Subcutaneous abdominal adipose tissue (tissue), 5 donors: ENCODE measurements around the gene ELANE.

Experiments
- H3K27ac ChIP-seq: one replicate; pipeline ENCODE4 v1.7.0; 2013; ENCODE audit warnings: low read depth, mild to moderate bottlenecking, inconsistent platforms, low read length, moderate library complexity
- H3K27me3 ChIP-seq, 5 donors: one replicate each; pipeline ENCODE4 v1.7.0; 2013; ENCODE audit warnings: low read length in 5 of 5, inconsistent platforms in 1 of 5; ENCODE audit not compliant: control insufficient read depth in 5 of 5, insufficient read depth in 4 of 5
- H3K36me3 ChIP-seq, 5 donors: one replicate each; pipeline ENCODE4 v1.7.0; 2013; ENCODE audit warnings: low read length in 5 of 5; ENCODE audit not compliant: control insufficient read depth in 5 of 5, insufficient read depth in 5 of 5
- H3K4me1 ChIP-seq, 5 donors: one replicate each; pipeline ENCODE4 v1.7.0; 2013; ENCODE audit warnings: low read length in 5 of 5, mild to moderate bottlenecking in 3 of 5, moderate library complexity in 1 of 5; ENCODE audit not compliant: control insufficient read depth in 5 of 5, insufficient read depth in 5 of 5
- H3K4me3 ChIP-seq, 5 donors: one replicate each; pipeline ENCODE4 v1.7.0; 2013; ENCODE audit warnings: low read length in 5 of 5, low read depth in 1 of 5
- H3K9ac ChIP-seq, 5 donors: one replicate each; pipeline ENCODE4 v1.7.0; 2013; ENCODE audit warnings: low read length in 5 of 5, mild to moderate bottlenecking in 4 of 5, moderate library complexity in 3 of 5
- H3K9me3 ChIP-seq, 5 donors: one replicate each; pipeline ENCODE4 v1.7.0; 2013; ENCODE audit warnings: low read length in 5 of 5; ENCODE audit not compliant: control insufficient read depth in 5 of 5
- donor health status: healthy.
- donor health status: healthy.
- donor health status: healthy.
- donor health status: healthy.
- donor health status: healthy.

ELANE gene

DNA sequence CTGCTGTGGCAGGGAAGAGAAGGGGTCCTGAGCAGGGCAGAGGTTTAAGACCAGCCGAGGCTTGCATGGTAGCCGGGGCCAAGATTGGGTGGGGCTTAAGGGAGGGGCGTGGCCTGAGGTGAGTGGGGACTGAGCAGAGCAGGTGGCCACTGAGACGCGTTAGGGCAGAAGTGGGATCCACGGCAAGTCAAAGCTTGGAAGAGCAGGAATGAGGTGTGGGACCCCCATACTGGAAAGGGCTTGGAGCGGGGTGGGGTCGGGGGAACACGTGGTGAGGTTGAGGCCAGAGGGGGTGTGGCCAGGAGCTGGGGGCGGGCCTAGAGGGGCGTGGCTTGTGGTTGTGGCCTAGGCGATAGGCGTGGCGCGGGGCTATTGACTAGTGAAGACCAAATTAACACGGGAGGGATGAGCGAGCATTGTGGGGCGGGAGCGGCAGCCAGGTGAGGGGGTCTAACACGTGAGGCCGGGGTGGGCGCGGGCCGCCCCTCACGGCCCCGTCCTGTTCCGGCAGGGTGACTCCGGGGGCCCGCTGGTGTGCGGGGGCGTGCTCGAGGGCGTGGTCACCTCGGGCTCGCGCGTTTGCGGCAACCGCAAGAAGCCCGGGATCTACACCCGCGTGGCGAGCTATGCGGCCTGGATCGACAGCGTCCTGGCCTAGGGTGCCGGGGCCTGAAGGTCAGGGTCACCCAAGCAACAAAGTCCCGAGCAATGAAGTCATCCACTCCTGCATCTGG, 10.6 kb downstream of the ELANE start:
- Histone ChIP-seq H3K9me3 (no peaks in the 10 kb centered on the region), H3K27ac (no peak overlapping the region), H3K4me3 (peak overlapping the region in 3 of 5 donors; percentile 9 to 30 (median 12)), H3K27me3 (peaks cover 0 to 4% (median 0%) of the 10 kb centered on the region in 5 donors), H3K9ac (no peak overlapping the region), H3K36me3 (peaks cover 0 to 14% (median 10%) of the 10 kb centered on the region in 5 donors), H3K4me1 (peaks cover 3 to 39% (median 35%) of the 10 kb centered on the region in 5 donors)

DNA sequence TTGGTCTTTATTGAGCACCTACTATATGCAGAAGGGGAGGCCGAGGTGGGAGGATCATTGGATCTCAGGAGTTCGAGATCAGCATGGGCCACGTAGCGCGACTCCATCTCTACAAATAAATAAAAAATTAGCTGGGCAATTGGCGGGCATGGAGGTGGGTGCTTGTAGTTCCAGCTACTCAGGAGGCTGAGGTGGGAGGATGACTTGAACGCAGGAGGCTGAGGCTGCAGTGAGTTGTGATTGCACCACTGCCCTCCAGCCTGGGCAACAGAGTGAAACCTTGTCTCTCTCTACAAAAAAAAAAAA, 11.2 kb downstream of the ELANE start:
- Histone ChIP-seq H3K4me3 (peak overlapping the region in 2 of 5 donors; percentile 9 to 30), H3K27ac (no peak overlapping the region), H3K4me1 (peaks cover 3 to 42% (median 34%) of the 10 kb centered on the region in 5 donors), H3K9me3 (no peaks in the 10 kb centered on the region), H3K27me3 (peaks cover 0 to 4% (median 0%) of the 10 kb centered on the region in 5 donors), H3K9ac (no peak overlapping the region), H3K36me3 (peaks cover 0 to 20% (median 10%) of the 10 kb centered on the region in 5 donors)

DNA sequence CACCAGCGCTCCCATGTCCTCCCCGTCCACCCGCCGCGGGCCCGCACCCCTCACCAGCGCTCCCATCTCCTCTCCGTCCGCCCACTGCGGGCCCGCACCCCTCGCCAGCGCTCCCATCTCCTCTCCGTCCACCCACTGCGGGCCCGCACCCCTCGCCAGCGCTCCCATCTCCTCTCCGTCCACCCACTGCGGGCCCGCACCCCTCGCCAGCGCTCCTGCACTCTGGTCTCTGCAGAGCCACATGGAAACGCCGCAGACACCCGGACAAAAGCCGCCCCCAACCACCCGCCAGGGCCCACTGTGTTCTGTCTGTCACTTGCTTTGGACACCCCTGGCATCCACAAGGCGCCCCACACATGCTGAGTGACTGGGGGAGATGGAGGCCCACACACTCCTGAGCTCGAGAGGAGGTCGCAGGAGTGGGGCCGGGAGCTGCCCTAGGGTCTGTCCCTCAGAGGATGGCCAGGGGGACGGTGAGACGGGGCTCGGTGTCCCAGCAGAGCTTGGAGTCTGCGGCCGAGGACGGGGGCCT, 14.7 kb downstream of the ELANE start:
- Histone ChIP-seq H3K9ac (no peak overlapping the region), H3K27me3 (no peaks in the 10 kb centered on the region), H3K36me3 (peaks cover 0 to 39% (median 31%) of the 10 kb centered on the region in 5 donors), H3K4me1 (peaks cover 2 to 37% (median 26%) of the 10 kb centered on the region in 5 donors), H3K27ac (no peak overlapping the region), H3K9me3 (no peaks in the 10 kb centered on the region), H3K4me3 (no peak overlapping the region)

DNA sequence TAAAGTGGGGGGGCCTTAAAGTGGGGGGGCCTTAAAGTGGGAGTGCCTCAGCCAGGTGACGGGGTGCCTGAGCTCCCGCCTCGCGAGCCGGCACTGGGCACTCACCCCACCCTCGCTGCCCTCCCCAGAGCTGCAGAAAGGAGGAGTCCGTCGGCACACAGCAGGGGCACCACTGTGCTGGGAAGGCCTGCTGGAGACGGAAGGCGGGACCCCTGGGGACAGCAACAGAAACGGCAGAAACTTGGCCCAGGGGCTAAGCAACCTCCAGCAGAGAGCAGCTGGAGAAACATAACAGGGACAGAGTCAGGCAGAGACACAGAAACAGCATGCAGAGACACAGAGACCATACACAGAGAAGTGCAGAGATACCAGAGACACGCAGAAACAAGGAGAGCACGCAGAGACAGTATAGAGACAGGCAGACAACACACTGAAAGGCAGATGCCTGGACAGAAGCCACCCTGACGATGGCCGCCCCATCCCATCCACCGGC, 15.2 kb downstream of the ELANE start:
- Histone ChIP-seq H3K4me1 (peaks cover 2 to 42% (median 31%) of the 10 kb centered on the region in 5 donors), H3K4me3 (no peak overlapping the region), H3K36me3 (peaks cover 0 to 39% (median 31%) of the 10 kb centered on the region in 5 donors), H3K27me3 (no peaks in the 10 kb centered on the region), H3K27ac (no peak overlapping the region), H3K9me3 (no peaks in the 10 kb centered on the region), H3K9ac (no peak overlapping the region)

DNA sequence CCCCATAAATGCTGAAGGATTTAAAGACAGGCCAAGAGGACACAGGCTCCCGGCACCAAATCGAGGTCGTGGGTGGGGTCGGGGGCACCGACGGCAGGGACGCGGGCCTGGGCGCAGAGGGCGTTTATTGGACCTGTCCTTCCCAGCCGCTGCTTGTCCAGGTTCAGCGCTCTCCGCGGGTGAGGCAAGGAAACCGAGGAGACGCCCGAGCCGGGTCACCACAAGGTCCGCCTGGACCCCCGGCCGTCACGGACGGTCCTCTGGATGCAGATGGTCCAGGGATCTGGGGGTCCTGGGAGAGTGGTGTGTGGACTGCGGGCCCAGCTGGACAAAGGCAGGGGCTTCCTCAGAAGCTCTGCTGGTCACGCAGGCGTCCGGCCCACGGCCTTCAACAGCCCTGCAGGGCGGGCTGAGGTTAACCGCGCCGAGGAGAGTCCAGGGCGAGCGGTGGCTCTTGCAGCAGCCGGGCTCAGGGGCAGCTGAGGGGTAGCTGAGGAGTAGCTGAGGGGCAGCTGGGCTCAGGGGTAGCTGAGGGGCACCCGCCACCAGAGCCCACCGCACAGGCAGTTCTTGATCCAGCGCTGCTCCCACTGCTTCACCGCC, 15.9 kb downstream of the ELANE start:
- Histone ChIP-seq H3K36me3 (peaks cover 0 to 37% (median 31%) of the 10 kb centered on the region in 5 donors), H3K27ac (no peak overlapping the region), H3K27me3 (no peaks in the 10 kb centered on the region), H3K9ac (no peak overlapping the region), H3K9me3 (no peaks in the 10 kb centered on the region), H3K4me3 (no peak overlapping the region), H3K4me1 (peaks cover 2 to 38% (median 25%) of the 10 kb centered on the region in 5 donors)

DNA sequence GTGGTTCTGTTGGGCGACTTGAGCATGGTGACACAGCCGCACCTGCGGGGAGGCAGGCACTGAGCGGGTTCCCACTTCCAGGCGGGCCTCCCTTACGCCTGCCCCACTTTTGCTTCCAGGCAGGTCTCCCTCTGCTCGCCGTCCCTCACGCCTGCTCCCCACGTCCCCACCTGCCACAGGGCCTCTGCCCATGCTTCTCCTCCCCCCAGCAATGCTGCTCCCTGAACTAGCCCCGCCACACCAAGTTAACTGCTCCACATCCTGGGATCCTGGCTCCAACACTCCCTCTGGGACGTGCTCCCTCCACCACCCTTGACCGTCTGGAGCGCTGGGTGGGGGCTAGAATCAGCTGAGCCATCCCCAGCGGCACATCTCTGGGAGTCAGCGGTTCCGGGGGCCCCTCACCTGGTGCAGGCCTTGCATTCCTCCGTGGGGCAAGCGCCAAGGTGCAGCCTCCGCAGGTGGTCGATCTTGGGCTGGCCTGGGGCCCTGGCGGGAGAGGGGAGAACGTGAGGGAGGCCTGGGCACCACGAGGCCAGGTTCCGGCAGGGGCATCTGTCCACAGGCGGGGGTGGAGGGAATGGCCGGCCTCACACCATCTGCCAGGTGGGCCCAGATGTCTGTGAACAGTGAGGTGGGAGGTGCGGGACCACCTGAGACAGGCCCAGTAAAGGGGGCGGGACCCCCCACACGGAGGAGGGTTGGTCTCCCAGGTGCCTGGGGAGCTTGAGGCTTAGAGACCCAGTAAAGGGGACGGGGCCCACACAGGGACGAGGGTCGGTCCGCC, 16.5 kb downstream of the ELANE start:
- Histone ChIP-seq H3K27me3 (no peaks in the 10 kb centered on the region), H3K4me3 (no peak overlapping the region), H3K27ac (peak overlapping the region; percentile 69), H3K9ac (peak overlapping the region in 2 of 5 donors; percentile 20 to 30), H3K36me3 (peaks cover 0 to 38% (median 35%) of the 10 kb centered on the region in 5 donors), H3K4me1 (peaks cover 2 to 37% (median 21%) of the 10 kb centered on the region in 5 donors), H3K9me3 (no peaks in the 10 kb centered on the region)

DNA sequence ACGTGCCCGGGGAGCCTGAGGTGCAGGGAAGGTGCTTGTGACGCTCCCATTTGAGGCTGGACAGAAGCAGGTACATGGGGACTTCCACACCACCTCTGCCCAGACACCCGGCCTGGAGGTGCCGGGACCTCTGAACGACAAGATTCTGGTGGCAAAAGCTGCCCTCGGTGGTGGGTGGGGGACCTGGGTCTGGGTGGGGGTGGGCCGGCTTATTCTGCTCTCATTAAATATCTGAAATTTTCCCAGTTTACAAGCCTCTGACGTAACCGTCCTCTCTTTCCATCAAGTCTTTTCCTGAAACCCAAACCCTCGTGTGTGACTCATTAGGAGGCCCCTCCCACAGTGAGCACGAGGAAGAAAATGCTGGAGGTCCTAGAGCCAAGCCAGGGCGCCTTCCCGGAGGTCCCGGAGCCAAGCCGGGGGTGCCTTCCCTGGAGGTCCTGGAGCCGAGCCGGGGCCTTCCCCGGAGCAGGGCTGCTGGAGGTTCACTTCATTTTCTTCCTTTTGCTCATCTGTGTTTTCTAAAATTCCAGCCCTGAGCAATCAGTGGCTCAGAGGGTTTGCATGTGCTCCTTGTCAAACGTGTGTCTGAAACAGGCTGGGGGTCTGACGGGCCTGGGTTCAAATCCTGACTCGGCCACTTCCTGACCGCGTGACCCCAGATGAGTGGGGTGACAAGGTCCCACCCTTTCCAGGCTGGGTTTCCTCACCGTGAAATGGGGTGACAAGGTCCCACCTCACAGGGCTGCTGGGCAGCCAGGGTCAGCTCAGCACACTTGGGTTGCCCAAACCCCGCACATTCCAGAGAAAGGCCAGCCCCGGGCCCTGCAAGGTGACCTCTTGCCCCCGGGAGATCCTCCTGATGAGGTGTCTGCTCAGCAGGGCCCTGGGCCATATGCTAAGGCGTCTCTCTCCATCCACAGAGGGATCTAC, 17.4 kb downstream of the ELANE start:
- Histone ChIP-seq H3K36me3 (peaks cover 0 to 39% (median 37%) of the 10 kb centered on the region in 5 donors), H3K27me3 (no peaks in the 10 kb centered on the region), H3K27ac (peak overlapping the region; percentile 84), H3K4me1 (peaks cover 2 to 34% (median 21%) of the 10 kb centered on the region in 5 donors), H3K9me3 (no peaks in the 10 kb centered on the region), H3K9ac (peak overlapping the region in 2 of 5 donors; percentile 20 to 64), H3K4me3 (no peak overlapping the region)

DNA sequence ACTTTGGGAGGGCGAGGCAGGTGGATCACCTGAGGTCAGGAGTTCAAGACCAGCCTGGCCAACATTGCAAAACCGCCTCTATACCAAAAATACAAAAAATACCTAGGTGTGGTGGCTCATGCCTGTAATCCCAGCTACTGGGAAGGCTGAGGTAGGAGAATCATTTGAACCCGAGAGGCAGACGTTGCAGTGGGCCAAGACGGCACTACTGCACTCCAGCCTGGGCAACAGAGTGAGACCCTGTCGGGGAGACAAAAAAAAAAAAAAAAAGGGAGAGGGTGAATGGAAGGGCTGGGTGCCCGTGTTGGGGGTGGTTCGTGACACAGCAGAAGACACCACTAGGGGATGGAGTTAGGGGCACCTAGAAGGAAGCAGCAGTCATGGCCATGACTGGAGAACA, 18.2 kb downstream of the ELANE start:
- peak overlapping the region; percentile 84 for H3K27ac ChIP-seq
- no peaks in the 10 kb centered on the region for H3K9me3 ChIP-seq
- H3K9ac ChIP-seq: no peak overlapping the region
- H3K4me3 ChIP-seq: no peak overlapping the region
- H3K4me1 ChIP-seq: peaks cover 2 to 34% (median 21%) of the 10 kb centered on the region in 5 donors
- peaks cover 0 to 46% (median 41%) of the 10 kb centered on the region in 5 donors for H3K36me3 ChIP-seq
- no peaks in the 10 kb centered on the region for H3K27me3 ChIP-seq

DNA sequence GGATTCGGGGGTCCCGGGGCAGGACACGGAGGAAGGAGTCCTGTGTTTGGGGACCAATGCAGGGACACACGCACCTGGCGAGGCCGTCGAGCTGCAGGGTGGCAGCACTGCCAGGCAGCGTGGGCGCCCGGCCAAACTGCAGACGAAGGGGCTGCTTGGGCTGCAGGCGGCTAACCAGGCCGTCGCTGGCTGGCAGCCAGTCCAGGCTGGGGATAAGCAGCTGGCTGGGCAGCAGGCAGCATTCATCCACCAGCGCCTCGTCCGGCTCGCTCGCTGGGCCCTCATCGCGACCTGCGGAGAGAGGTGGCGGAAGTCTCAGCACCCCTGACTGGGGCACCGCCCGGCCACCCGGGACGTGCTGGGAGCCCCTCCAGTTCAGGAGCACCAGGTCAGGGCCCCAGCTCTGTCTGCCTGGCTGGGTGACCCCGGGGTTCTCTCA, 18.9 kb downstream of the ELANE start:
- H3K27ac ChIP-seq: peak overlapping the region; percentile 84
- H3K27me3 ChIP-seq: no peaks in the 10 kb centered on the region
- H3K9me3 ChIP-seq: no peaks in the 10 kb centered on the region
- H3K4me1 ChIP-seq: peaks cover 2 to 34% (median 21%) of the 10 kb centered on the region in 5 donors
- H3K36me3 ChIP-seq: peaks cover 0 to 52% (median 48%) of the 10 kb centered on the region in 5 donors
- no peak overlapping the region for H3K4me3 ChIP-seq
- no peak overlapping the region for H3K9ac ChIP-seq
